Measurements from ENCODE around the gene DXO. TPM values are rescaled to one million over a fixed set of nuclear protein-coding genes. Genes with fewer than 3 reads are reported as not detected.

Gene DXO
- total and polyA plus RNA-seq, 7 experiments from 2014 or later, result 12.6 to 44.3 (median 34.7) TPM

DNA sequence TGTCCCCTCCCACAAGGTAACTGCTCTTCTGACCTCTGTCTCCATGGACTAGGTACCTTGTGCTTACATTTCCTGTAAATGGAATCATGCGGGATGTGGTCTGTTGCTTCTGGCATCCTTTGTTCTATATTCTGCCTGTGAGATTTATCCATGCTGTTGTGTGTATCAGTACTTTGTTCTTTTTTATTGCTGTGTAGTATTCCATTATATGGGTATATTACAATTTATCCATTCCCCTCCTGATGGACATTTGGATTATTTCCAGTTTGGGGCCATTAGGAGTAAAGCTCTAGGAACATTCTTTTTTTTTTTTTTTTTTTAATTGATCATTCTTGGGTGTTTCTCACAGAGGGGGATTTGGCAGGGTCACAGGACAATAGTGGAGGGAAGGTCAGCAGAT is 41.0 kb downstream of the DXO start:
- CTCF ChIA-PET, result no interaction called here

GRCh38 chr6:31928672-31928939 is 43.3 kb downstream of the DXO start:
- Histone ChIP-seq H3K27me3 (ENCODE audit: control insufficient read depth in 2 of 2, insufficient read depth in 2 of 2, low read length in 2 of 2) (no peaks in the 10 kb centered on the region), H3K9me3 (ENCODE audit: control insufficient read depth in 2 of 3, low read length in 3 of 3) (no peaks in the 10 kb centered on the region), H3K27ac (ENCODE audit: low read depth, low read length) (no peak overlapping the region), H3K4me1 (ENCODE audit: control insufficient read depth in 2 of 2, insufficient read depth in 2 of 2, low read length in 2 of 2) (no peaks in the 10 kb centered on the region), H3K36me3 (ENCODE audit: control insufficient read depth in 2 of 3, insufficient read depth in 3 of 3, low read length in 3 of 3) (no peaks in the 10 kb centered on the region), H3K4me3 (ENCODE audit: low read length) (no peak overlapping the region)
- peaks cover 0 to 5% (median 0%) of the 10 kb centered on the region in 5 donors for H3K27me3 Mint-ChIP-seq
- CTCF ChIA-PET, result no interaction called here
- H3K4me3 Mint-ChIP-seq, result no peak overlapping the region
- H3K36me3 Mint-ChIP-seq, result no peaks in the 10 kb centered on the region
- intact Hi-C loops (cut with micrococcal nuclease), result no loop called here
- no peak overlapping the region for H3K27ac Mint-ChIP-seq
- ATAC-seq (no peak), DNase-seq (no peak)
- no peaks in the 10 kb centered on the region for H3K9me3 Mint-ChIP-seq
- POLR2A ChIA-PET, result no interaction called here
- H3K4me1 Mint-ChIP-seq, result peaks cover 0 to 3% (median 0%) of the 10 kb centered on the region in 7 donors

More for the DNA sequence above, 41.0 kb downstream of the DXO start:
- ATAC-seq (no peak), DNase-seq (no peak)
- H3K27me3 ChIP-seq (ENCODE audit: control insufficient read depth in 2 of 2, insufficient read depth in 2 of 2, low read length in 2 of 2), result no peaks in the 10 kb centered on the region
- H3K4me1 ChIP-seq (ENCODE audit: control insufficient read depth in 2 of 2, insufficient read depth in 2 of 2, low read length in 2 of 2), result no peaks in the 10 kb centered on the region
- Mint-ChIP-seq H3K4me1 (peaks cover 0 to 2% (median 0%) of the 10 kb centered on the region in 7 donors), H3K36me3 (no peaks in the 10 kb centered on the region), H3K27me3 (peaks cover 0 to 5% (median 0%) of the 10 kb centered on the region in 5 donors), H3K27ac (no peak overlapping the region), H3K4me3 (no peak overlapping the region), H3K9me3 (no peaks in the 10 kb centered on the region)
- no peak overlapping the region for H3K4me3 ChIP-seq (ENCODE audit: low read length)
- POLR2A ChIA-PET, result interaction anchor here (1.2 kb wide), 1 partner anchor 67 kb away, joined by 3 read pairs; no protein-coding TSS in a partner anchor
- H3K27ac ChIP-seq (ENCODE audit: low read depth, low read length), result no peak overlapping the region
- intact Hi-C loops (cut with micrococcal nuclease), result no loop called here
- H3K36me3 ChIP-seq (ENCODE audit: control insufficient read depth in 2 of 3, insufficient read depth in 3 of 3, low read length in 3 of 3), result no peaks in the 10 kb centered on the region
- no peaks in the 10 kb centered on the region for H3K9me3 ChIP-seq (ENCODE audit: control insufficient read depth in 2 of 3, low read length in 3 of 3)

GRCh38 chr6:31927863-31928671 is 43.9 kb downstream of the DXO start:
- CTCF ChIA-PET, result no interaction called here
- H3K36me3 Mint-ChIP-seq, result no peaks in the 10 kb centered on the region
- no peak overlapping the region for H3K27ac Mint-ChIP-seq

GRCh38 chr6:31927242-31927862 is 44.6 kb downstream of the DXO start, which contains the start of gene C2:
C2 (plus strand) TSS chr6:31927717; CDS start chr6:31927753, 36 bp downstream.
- no peak within 1 kb of the TSS for H3K27ac ChIP-seq (ENCODE audit: low read depth, low read length)
- no peak within 1 kb of the TSS for H3K27ac Mint-ChIP-seq
- H3K9me3 Mint-ChIP-seq, result no peaks in the 10 kb centered on the region
- ChIA-PET CTCF (no interaction called here), POLR2A (no interaction called here)
- no peak for ATAC-seq
- H3K4me3 Mint-ChIP-seq, result no peak within 1 kb of the TSS
- intact Hi-C loops (cut with micrococcal nuclease), result no loop called here
- H3K36me3 ChIP-seq (ENCODE audit: control insufficient read depth in 2 of 3, insufficient read depth in 3 of 3, low read length in 3 of 3), result no peaks in the 10 kb centered on the region
- no peaks in the 10 kb centered on the region for H3K27me3 ChIP-seq (ENCODE audit: control insufficient read depth in 2 of 2, insufficient read depth in 2 of 2, low read length in 2 of 2)
- H3K4me1 Mint-ChIP-seq, result peaks cover 0 to 5% (median 0%) of the 10 kb centered on the region in 7 donors
- no peaks in the 10 kb centered on the region for H3K9me3 ChIP-seq (ENCODE audit: control insufficient read depth in 2 of 3, low read length in 3 of 3)
- H3K36me3 Mint-ChIP-seq, result no peaks in the 10 kb centered on the region
- peaks cover 0 to 5% (median 0%) of the 10 kb centered on the region in 5 donors for H3K27me3 Mint-ChIP-seq
- no peak for DNase-seq
- H3K4me1 ChIP-seq (ENCODE audit: control insufficient read depth in 2 of 2, insufficient read depth in 2 of 2, low read length in 2 of 2), result no peaks in the 10 kb centered on the region
- H3K4me3 ChIP-seq (ENCODE audit: low read length), result no peak within 1 kb of the TSS

More at GRCh38 chr6:31927863-31928671, 43.9 kb downstream of the DXO start:
- H3K4me1 Mint-ChIP-seq, result peaks cover 0 to 3% (median 0%) of the 10 kb centered on the region in 7 donors
- no peaks in the 10 kb centered on the region for H3K4me1 ChIP-seq (ENCODE audit: control insufficient read depth in 2 of 2, insufficient read depth in 2 of 2, low read length in 2 of 2)
- H3K36me3 ChIP-seq (ENCODE audit: control insufficient read depth in 2 of 3, insufficient read depth in 3 of 3, low read length in 3 of 3), result no peaks in the 10 kb centered on the region
- no peak overlapping the region for H3K27ac ChIP-seq (ENCODE audit: low read depth, low read length)
- no peaks in the 10 kb centered on the region for H3K27me3 ChIP-seq (ENCODE audit: control insufficient read depth in 2 of 2, insufficient read depth in 2 of 2, low read length in 2 of 2)
- POLR2A ChIA-PET, result no interaction called here
- H3K9me3 Mint-ChIP-seq, result no peaks in the 10 kb centered on the region
- H3K4me3 ChIP-seq (ENCODE audit: low read length), result no peak overlapping the region
- DNase-seq (no peak), ATAC-seq (no peak)
- H3K4me3 Mint-ChIP-seq, result no peak overlapping the region
- intact Hi-C loops (cut with micrococcal nuclease), result no loop called here
- no peaks in the 10 kb centered on the region for H3K9me3 ChIP-seq (ENCODE audit: control insufficient read depth in 2 of 3, low read length in 3 of 3)
- H3K27me3 Mint-ChIP-seq, result peaks cover 0 to 5% (median 0%) of the 10 kb centered on the region in 5 donors

- intact Hi-C loops (cut with micrococcal nuclease), result no loop called here
- ChIA-PET CTCF (interaction anchor here (0.7 kb wide), 1 partner anchor 284 kb away, joined by 5 read pairs; no protein-coding TSS in a partner anchor), POLR2A (interaction anchor here (0.7 kb wide), 1 partner anchor 15 kb away, joined by 3 read pairs; no protein-coding TSS in a partner anchor)
- Histone ChIP-seq H3K4me1 (ENCODE audit: control insufficient read depth in 2 of 2, insufficient read depth in 2 of 2, low read length in 2 of 2) (no peaks in the 10 kb centered on the region), H3K27me3 (ENCODE audit: control insufficient read depth in 2 of 2, insufficient read depth in 2 of 2, low read length in 2 of 2) (no peaks in the 10 kb centered on the region), H3K4me3 (ENCODE audit: low read length) (no peak overlapping the region), H3K36me3 (ENCODE audit: control insufficient read depth in 2 of 3, insufficient read depth in 3 of 3, low read length in 3 of 3) (no peaks in the 10 kb centered on the region), H3K27ac (ENCODE audit: low read depth, low read length) (no peak overlapping the region), H3K9me3 (ENCODE audit: control insufficient read depth in 2 of 3, low read length in 3 of 3) (no peaks in the 10 kb centered on the region)
- no peaks in the 10 kb centered on the region for H3K36me3 Mint-ChIP-seq
- H3K4me1 Mint-ChIP-seq, result peaks cover 0 to 8% (median 0%) of the 10 kb centered on the region in 7 donors
- no peaks in the 10 kb centered on the region for H3K9me3 Mint-ChIP-seq
- peak overlapping the region in 1 of 9 donors; percentile 45 for H3K27ac Mint-ChIP-seq
- DNase-seq (peak in 4 of 9 donors; percentile 18 to 22 (median 22)), ATAC-seq (no peak)
- no peak overlapping the region for H3K4me3 Mint-ChIP-seq
- H3K27me3 Mint-ChIP-seq, result peaks cover 0 to 3% (median 0%) of the 10 kb centered on the region in 5 donors
These were observed 49.0 kb downstream of the DXO start for GRCh38 chr6:31922942-31923341.

DNA sequence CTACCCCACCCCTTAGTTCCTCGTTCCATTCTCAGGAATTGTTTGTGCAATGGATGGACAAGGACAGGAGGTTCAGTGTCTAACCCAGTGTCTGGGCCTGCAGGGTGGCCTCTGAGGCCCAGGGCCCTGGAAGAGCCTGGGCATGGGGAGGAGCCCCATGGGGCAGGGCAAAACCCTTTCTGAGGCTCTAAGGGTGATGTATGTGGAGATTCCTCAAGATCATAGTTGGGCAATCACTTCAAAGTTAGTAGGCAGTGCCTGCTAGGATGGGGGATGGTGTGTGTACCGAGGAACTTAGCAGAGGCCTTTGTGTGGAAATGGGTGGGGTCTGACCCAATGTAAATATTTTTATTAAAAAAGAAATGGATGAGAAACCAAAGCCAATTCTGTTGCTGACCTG is 51.1 kb downstream of the DXO start:
- peaks cover 1 to 5% (median 2%) of the 10 kb centered on the region in 5 donors for H3K27me3 Mint-ChIP-seq
- H3K4me1 Mint-ChIP-seq, result peaks cover 0 to 8% (median 0%) of the 10 kb centered on the region in 7 donors
- Histone ChIP-seq H3K4me3 (ENCODE audit: low read length) (no peak overlapping the region), H3K27ac (ENCODE audit: low read depth, low read length) (no peak overlapping the region), H3K9me3 (ENCODE audit: control insufficient read depth in 2 of 3, low read length in 3 of 3) (no peaks in the 10 kb centered on the region), H3K36me3 (ENCODE audit: control insufficient read depth in 2 of 3, insufficient read depth in 3 of 3, low read length in 3 of 3) (no peaks in the 10 kb centered on the region), H3K27me3 (ENCODE audit: control insufficient read depth in 2 of 2, insufficient read depth in 2 of 2, low read length in 2 of 2) (no peaks in the 10 kb centered on the region), H3K4me1 (ENCODE audit: control insufficient read depth in 2 of 2, insufficient read depth in 2 of 2, low read length in 2 of 2) (no peaks in the 10 kb centered on the region)
- ChIA-PET POLR2A (no interaction called here), CTCF (no interaction called here)
- ATAC-seq, result peak; percentile 22
- no peaks in the 10 kb centered on the region for H3K36me3 Mint-ChIP-seq
- H3K4me3 Mint-ChIP-seq, result no peak overlapping the region
- no peak for DNase-seq
- no peaks in the 10 kb centered on the region for H3K9me3 Mint-ChIP-seq
- intact Hi-C loops (cut with micrococcal nuclease), result no loop called here
- peak overlapping the region in 1 of 9 donors; percentile 68 for H3K27ac Mint-ChIP-seq
